HL-60 (cell line): ENCODE data around the gene NCOR2.

ENCODE experiments used
- DNase-seq, 2 experiments: peaks; one replicate each; pipeline ENCODE4 v3.0.0-alpha.2; 2010 to 2020; ENCODE audit warnings: low read depth in 1 of 2, low spot score in 1 of 2
- H3K27ac ChIP-seq: fragments of 250-450 bp; sonication (Bioruptor Pico); replicated peaks from 2 replicates; pipeline ENCODE4 v1.5.1; 2020; ENCODE audit warnings: mild to moderate bottlenecking, moderate library complexity
- H3K27me3 ChIP-seq: fragments of 250-450 bp; sonication (Bioruptor Pico); 2 replicates; pipeline ENCODE4 v1.5.1; 2021; ENCODE audit warnings: mild to moderate bottlenecking, moderate library complexity; ENCODE audit not compliant: insufficient read depth, poor library complexity, severe bottlenecking
- H3K4me3 ChIP-seq: replicated peaks from 2 replicates; pipeline ENCODE4 v1.5.1; 2011; ENCODE audit warnings: mild to moderate bottlenecking, control low read depth, low read length; ENCODE audit not compliant: insufficient read depth
- GABPA ChIP-seq: IDR thresholded peaks from 2 replicates; pipeline ENCODE4 v1.6.1; 2012; ENCODE audit warnings: low read depth
- POLR2AphosphoS5 ChIP-seq: IDR thresholded peaks from 2 replicates; pipeline ENCODE4 v1.6.1; 2012; ENCODE audit warnings: low read depth
- SPI1 ChIP-seq: IDR thresholded peaks from 2 replicates; pipeline ENCODE4 v1.6.1; 2012; ENCODE audit warnings: low read depth, mild to moderate bottlenecking, borderline replicate concordance
- TF ChIP-seq, protein P1 (sequence below): IDR thresholded peaks from one replicate; pipeline ENCODE4 v1.5.1; 2011; ENCODE audit warnings: low read length, control low read depth, inconsistent platforms; ENCODE audit not compliant: insufficient read depth
- TF ChIP-seq, protein P2 (sequence below): IDR thresholded peaks from 2 replicates; pipeline ENCODE4 v1.6.1; 2012; ENCODE audit warnings: low read depth; ENCODE audit not compliant: insufficient replicate concordance

Gene NCOR2

DNA sequence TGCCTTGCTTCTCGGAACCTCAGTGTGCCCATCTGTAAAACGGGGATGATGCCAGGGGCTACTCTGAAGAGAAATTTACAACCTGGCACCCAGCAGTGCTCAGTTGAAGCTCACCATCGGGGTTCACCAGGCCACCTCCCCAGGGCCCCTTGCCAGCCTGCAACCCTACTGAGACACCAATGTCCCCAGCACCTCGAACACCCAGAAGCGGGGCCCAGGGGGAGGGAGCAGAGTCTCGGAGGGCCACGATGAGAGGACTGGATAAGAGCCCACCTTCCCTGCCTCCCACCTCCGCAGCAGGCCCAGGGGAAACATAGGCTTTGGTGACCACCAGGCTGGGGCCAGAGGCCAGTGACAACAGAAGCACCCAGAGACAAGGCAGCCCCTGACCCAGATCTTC is 22.4 kb downstream of the NCOR2 start:
- H3K27ac ChIP-seq, result peak overlapping the region; percentile 54
- no peak for TF ChIP-seq GABPA
- no peak for DNase-seq
- H3K4me3 ChIP-seq, result no peak overlapping the region
- H3K27me3 ChIP-seq, result no peaks in the 10 kb centered on the region

GRCh38 chr12:124544311-124544970 is 23.0 kb downstream of the NCOR2 start:
- TF ChIP-seq POLR2AphosphoS5 (no peak), GABPA (no peak), SPI1 (no peak)
- TF ChIP-seq, protein P1, sequence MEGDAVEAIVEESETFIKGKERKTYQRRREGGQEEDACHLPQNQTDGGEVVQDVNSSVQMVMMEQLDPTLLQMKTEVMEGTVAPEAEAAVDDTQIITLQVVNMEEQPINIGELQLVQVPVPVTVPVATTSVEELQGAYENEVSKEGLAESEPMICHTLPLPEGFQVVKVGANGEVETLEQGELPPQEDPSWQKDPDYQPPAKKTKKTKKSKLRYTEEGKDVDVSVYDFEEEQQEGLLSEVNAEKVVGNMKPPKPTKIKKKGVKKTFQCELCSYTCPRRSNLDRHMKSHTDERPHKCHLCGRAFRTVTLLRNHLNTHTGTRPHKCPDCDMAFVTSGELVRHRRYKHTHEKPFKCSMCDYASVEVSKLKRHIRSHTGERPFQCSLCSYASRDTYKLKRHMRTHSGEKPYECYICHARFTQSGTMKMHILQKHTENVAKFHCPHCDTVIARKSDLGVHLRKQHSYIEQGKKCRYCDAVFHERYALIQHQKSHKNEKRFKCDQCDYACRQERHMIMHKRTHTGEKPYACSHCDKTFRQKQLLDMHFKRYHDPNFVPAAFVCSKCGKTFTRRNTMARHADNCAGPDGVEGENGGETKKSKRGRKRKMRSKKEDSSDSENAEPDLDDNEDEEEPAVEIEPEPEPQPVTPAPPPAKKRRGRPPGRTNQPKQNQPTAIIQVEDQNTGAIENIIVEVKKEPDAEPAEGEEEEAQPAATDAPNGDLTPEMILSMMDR, result no peak
- TF ChIP-seq, protein P2, sequence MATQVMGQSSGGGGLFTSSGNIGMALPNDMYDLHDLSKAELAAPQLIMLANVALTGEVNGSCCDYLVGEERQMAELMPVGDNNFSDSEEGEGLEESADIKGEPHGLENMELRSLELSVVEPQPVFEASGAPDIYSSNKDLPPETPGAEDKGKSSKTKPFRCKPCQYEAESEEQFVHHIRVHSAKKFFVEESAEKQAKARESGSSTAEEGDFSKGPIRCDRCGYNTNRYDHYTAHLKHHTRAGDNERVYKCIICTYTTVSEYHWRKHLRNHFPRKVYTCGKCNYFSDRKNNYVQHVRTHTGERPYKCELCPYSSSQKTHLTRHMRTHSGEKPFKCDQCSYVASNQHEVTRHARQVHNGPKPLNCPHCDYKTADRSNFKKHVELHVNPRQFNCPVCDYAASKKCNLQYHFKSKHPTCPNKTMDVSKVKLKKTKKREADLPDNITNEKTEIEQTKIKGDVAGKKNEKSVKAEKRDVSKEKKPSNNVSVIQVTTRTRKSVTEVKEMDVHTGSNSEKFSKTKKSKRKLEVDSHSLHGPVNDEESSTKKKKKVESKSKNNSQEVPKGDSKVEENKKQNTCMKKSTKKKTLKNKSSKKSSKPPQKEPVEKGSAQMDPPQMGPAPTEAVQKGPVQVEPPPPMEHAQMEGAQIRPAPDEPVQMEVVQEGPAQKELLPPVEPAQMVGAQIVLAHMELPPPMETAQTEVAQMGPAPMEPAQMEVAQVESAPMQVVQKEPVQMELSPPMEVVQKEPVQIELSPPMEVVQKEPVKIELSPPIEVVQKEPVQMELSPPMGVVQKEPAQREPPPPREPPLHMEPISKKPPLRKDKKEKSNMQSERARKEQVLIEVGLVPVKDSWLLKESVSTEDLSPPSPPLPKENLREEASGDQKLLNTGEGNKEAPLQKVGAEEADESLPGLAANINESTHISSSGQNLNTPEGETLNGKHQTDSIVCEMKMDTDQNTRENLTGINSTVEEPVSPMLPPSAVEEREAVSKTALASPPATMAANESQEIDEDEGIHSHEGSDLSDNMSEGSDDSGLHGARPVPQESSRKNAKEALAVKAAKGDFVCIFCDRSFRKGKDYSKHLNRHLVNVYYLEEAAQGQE, result no peak
- no peak for DNase-seq
- H3K27ac ChIP-seq, result no peak overlapping the region
- H3K27me3 ChIP-seq, result no peaks in the 10 kb centered on the region
- no peak overlapping the region for H3K4me3 ChIP-seq

GRCh38 chr12:124543590-124544310 is 23.7 kb downstream of the NCOR2 start:
- Histone ChIP-seq H3K27ac (peak overlapping the region; percentile 56), H3K27me3 (no peaks in the 10 kb centered on the region), H3K4me3 (no peak overlapping the region)
- no peak for DNase-seq
- TF ChIP-seq SPI1 (no peak), GABPA (no peak), POLR2AphosphoS5 (no peak)
- TF ChIP-seq, protein P1, result no peak
- TF ChIP-seq, protein P2, result no peak

DNA sequence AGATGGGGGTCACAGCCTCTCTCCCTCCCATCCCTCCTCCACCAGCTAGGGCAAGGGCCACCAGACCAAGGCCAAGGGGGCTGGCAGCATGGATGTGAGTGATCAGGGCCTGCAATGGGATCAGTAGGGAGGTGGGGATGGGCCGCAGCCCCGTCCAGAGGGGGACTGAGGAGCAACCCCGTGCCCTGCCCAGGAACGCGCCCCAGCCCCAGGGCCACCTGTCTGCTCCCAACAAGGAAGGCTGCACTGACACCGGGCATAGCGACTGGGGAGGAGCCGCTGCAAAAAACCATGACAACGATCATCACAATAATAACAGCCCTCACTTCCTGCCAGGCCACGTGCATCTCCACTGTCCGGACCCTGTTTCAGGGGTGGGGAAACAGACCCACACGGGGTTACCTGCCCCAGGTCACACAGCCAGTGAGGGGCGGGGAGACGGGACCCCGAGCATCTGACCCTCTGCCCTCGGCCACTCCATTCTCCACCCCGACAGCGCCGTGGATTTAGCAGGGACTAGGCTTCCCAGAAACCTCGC is 24.3 kb downstream of the NCOR2 start:
- no peak for TF ChIP-seq GABPA
- TF ChIP-seq, protein P1, result no peak
- no peak for TF ChIP-seq SPI1
- TF ChIP-seq, protein P2, result no peak
- TF ChIP-seq POLR2AphosphoS5, result no peak
- H3K27me3 ChIP-seq, result no peaks in the 10 kb centered on the region
- peak in 1 of 2 experiments; percentile 30 for DNase-seq
- peak overlapping the region; percentile 56 for H3K27ac ChIP-seq
- no peak overlapping the region for H3K4me3 ChIP-seq
